ENCODE data around the gene SLC2A4. TPM values are rescaled to one million over a fixed set of nuclear protein-coding genes. Genes with fewer than 3 reads are reported as not detected.

SLC2A4 gene
- polyA plus RNA-seq, 2 of the 4 experiments (the other 2 are of a cell fraction), result 0.16 to 0.17 TPM

DNA sequence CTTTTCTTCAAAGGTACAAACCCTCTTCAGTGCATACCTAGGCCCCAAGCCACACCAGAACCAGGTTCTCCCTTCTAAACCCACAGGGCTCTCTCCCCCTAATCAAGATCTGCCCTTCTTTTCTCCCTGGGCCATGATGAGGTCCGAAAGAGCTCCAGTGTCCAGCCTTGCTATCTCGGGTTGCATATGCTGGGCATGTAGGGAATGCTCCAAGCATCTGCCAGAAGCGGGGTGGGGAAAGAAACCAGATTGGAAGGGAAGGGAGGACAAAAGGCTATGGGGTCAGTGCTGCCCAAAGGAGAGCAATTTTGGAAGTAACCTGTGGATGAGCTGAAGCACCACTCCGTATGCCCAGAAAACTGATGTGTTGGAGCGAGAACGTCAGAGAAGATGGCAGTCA lies 32.3 kb upstream of the SLC2A4 start:
- no peak for TF ChIP-seq NFE2L2 (conservative IDR thresholded peaks at IDR 0.05; ENCODE audit: low read length)
- ChIA-PET POLR2A (no interaction called here), CTCF (interaction anchor here (0.8 to 4.6 kb wide), 8 partner anchors 8 to 204 kb away, joined by 3 to 29 read pairs (median 4); partner anchors contain the start of gene SLC2A4)
- Histone ChIP-seq H3K4me1 (peaks cover 28% of the 10 kb centered on the region), H3K27ac (peak overlapping the region in 1 of 2 experiments; percentile 2; a peak in 1 of 6 replicates), H3K4me2 (peak overlapping the region; percentile 93), H3K4me3 (no peak overlapping the region), H3K9me3 (no peaks in the 10 kb centered on the region)
- 88% methylated on average over 6 of the region's 6 CpGs for WGBS (ENCODE audit: missing lambda C conversion rate)
- ATAC-seq (no peak), FAIRE-seq (no peak), DNase-seq (ENCODE audit: low read depth in 1 of 2, low spot score in 1 of 2) (no peak)

DNA sequence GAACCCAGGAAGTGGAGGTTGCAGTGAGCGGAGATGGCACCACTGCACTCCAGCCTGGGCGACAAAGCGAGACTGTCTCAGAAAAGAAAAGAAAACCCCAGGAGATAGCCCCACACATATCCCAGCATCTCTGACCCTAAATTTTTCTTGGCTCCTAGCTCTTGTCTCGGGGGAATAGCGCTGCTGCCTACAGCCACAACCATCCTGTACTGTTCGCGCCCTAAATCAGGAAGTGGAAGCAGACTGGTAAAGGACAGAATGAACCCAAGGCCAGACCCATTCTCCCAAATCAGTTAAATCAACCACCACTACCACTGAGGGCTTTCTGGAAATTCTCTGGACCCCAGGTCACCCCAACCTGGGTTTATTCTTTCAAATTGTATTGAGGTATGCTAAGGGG lies 31.7 kb upstream of the SLC2A4 start:
- POLR2A ChIA-PET, result no interaction called here
- CTCF ChIA-PET, result interaction anchor here (0.8 to 4.6 kb wide), 8 partner anchors 10 to 204 kb away, joined by 3 to 29 read pairs (median 4); partner anchors contain the start of gene SLC2A4
- peaks cover 28% of the 10 kb centered on the region for H3K4me1 ChIP-seq
- peak overlapping the region; percentile 96 to 99; a peak in 5 of 6 replicates for H3K27ac ChIP-seq
- TF ChIP-seq, protein P1, sequence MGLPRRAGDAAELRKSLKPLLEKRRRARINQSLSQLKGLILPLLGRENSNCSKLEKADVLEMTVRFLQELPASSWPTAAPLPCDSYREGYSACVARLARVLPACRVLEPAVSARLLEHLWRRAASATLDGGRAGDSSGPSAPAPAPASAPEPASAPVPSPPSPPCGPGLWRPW (IDR thresholded peaks at IDR 0.05), result no peak
- no peak for TF ChIP-seq KDM5A (IDR thresholded peaks at IDR 0.05)
- TF ChIP-seq MAZ (IDR thresholded peaks at IDR 0.05; ENCODE audit: borderline replicate concordance, low read depth, low read length), result no peak
- TF ChIP-seq FOSL2 (IDR thresholded peaks at IDR 0.05), result no peak
- no peak for TF ChIP-seq FOSL2 (CRISPR knock-in tag; IDR thresholded peaks at IDR 0.05)
- no peak for TF ChIP-seq KDM1A (IDR thresholded peaks at IDR 0.05; ENCODE audit: low read depth)
- TF ChIP-seq, protein P2, sequence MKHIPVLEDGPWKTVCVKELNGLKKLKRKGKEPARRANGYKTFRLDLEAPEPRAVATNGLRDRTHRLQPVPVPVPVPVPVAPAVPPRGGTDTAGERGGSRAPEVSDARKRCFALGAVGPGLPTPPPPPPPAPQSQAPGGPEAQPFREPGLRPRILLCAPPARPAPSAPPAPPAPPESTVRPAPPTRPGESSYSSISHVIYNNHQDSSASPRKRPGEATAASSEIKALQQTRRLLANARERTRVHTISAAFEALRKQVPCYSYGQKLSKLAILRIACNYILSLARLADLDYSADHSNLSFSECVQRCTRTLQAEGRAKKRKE (CRISPR knock-in tag; IDR thresholded peaks at IDR 0.05; ENCODE audit: low read depth), result no peak
- TF ChIP-seq HDAC2 (IDR thresholded peaks at IDR 0.05), result no peak
- TF ChIP-seq ZSCAN20 (CRISPR knock-in tag; IDR thresholded peaks at IDR 0.05), result no peak
- TF ChIP-seq RFX5 (IDR thresholded peaks at IDR 0.05), result no peak
- TF ChIP-seq, protein P3, sequence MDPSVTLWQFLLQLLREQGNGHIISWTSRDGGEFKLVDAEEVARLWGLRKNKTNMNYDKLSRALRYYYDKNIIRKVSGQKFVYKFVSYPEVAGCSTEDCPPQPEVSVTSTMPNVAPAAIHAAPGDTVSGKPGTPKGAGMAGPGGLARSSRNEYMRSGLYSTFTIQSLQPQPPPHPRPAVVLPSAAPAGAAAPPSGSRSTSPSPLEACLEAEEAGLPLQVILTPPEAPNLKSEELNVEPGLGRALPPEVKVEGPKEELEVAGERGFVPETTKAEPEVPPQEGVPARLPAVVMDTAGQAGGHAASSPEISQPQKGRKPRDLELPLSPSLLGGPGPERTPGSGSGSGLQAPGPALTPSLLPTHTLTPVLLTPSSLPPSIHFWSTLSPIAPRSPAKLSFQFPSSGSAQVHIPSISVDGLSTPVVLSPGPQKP (IDR thresholded peaks at IDR 0.05; ENCODE audit: low read depth, low read length), result no peak
- no peak for DNase-seq (ENCODE audit: low read depth in 1 of 2, low spot score in 1 of 2)
- H3K4me2 ChIP-seq, result peak overlapping the region; percentile 93
- peak overlapping the region; percentile 99 for H3K4me3 ChIP-seq
- no peak for FAIRE-seq
- no peaks in the 10 kb centered on the region for H3K9me3 ChIP-seq
- no peak for ATAC-seq
- WGBS (ENCODE audit: missing lambda C conversion rate), result 92% methylated on average over 7 of the region's 7 CpGs

DNA sequence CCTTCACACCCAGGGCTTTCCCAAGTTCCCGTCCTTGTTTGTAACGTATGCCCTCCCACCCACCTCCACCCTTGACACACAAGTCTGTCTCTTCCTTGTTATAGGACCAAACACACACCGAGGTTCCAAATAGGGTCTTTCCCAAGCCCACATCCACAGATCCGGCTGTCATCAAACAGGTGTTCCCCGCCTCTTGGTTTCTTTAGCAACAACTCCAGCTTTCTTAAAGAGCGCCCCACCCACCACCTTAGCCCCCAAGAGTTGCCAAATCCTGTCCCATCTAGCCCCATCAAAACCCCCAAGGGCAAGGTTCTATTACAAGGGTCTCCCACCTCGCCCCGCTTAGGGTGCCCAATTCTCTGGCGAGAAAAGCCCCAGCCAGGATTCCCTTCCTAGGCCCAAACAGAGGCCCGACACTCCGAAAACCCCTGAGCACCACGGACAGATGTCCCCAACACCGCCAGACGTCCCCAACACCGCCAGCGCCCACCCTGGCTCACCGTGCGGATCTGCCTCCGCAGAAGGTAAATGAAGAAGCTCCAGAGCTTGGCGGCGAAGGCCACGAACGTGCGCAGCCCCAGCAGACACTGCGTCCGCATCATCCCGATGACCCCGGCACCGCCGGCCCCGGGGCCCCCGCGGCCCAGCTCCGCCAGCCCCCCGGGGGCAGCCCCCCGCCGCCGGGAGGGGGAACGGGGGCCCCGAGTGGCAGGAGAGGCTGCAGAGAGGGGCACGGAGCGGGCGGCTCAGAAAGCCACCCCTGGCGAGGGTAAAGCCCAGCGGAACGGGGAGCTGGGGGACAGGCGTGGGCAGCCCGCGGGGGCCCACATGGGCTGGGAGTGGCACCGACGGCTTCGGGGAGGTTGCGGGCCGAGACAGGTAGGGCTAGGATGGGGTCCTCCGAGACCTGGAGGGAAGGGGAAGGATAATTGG lies 30.6 kb upstream of the SLC2A4 start:
- TF ChIP-seq MYC (IDR thresholded peaks at IDR 0.05; ENCODE audit: borderline replicate concordance, low read length) (no peak), NFE2L2 (conservative IDR thresholded peaks at IDR 0.05; ENCODE audit: low read length) (no peak), ESRRA (IDR thresholded peaks at IDR 0.05; ENCODE audit: borderline replicate concordance, low read length) (no peak), BHLHE40 (IDR thresholded peaks at IDR 0.05; ENCODE audit: low read depth, low read length) (no peak)
- TF ChIP-seq, protein P4, sequence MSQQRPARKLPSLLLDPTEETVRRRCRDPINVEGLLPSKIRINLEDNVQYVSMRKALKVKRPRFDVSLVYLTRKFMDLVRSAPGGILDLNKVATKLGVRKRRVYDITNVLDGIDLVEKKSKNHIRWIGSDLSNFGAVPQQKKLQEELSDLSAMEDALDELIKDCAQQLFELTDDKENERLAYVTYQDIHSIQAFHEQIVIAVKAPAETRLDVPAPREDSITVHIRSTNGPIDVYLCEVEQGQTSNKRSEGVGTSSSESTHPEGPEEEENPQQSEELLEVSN (IDR thresholded peaks at IDR 0.05; ENCODE audit: borderline replicate concordance, low read depth), result no peak
- H3K27ac ChIP-seq, result peak overlapping the region; percentile 96 to 99
- CTCF ChIA-PET, result interaction anchor here (0.7 to 4.6 kb wide), 8 partner anchors 10 to 205 kb away, joined by 3 to 29 read pairs (median 6); partner anchors contain the start of gene GABARAP
- WGBS (ENCODE audit: missing lambda C conversion rate), result 4% methylated on average over 29 of the region's 55 CpGs
- H3K4me1 ChIP-seq, result peaks cover 28% of the 10 kb centered on the region
- peak overlapping the region; percentile 99 for H3K4me3 ChIP-seq
- H3K4me2 ChIP-seq, result peak overlapping the region; percentile 93
- POLR2A ChIA-PET, result interaction anchor here (0.6 to 2.0 kb wide), 4 partner anchors 8 to 30 kb away, joined by 3 to 15 read pairs (median 5); partner anchors contain the start of genes GABARAP, PHF23 and SLC2A4
- FAIRE-seq, result no peak
- ATAC-seq, result peak; percentile 26 to 28
- DNase-seq (ENCODE audit: low read depth in 1 of 2, low spot score in 1 of 2), result no peak
- no peaks in the 10 kb centered on the region for H3K9me3 ChIP-seq
